Activated B cell treated with CpG ODN at 0.5 μM for 24 hours (primary cell): ENCODE results near the gene FCGBP. TPM values are rescaled to one million over a fixed set of nuclear protein-coding genes. Genes with fewer than 3 reads are reported as not detected.

Experiments used
- ATAC-seq: fragments of 200-7000 bp; cut with Tn5 transposase; one replicate; pipeline ENCODE4 v1.10.0; 2021; ENCODE audit warnings: low read depth, mild to moderate bottlenecking, moderate library complexity
- CTCF ChIA-PET: fragments of 350-600 bp; sonication (Branson Sonifier 250); formaldehyde crosslinking; loops from one replicate; lab custom pipeline; 2021; ENCODE audit warnings: antibody characterized with exemption; lab: Charles Lee
- POLR2A ChIA-PET: fragments of 350-600 bp; sonication (Branson Sonifier 250); formaldehyde crosslinking; loops from one replicate; lab custom pipeline; 2021; ENCODE audit warnings: antibody characterized with exemption; lab: Charles Lee
- DNase-seq: peaks from one replicate; pipeline ENCODE4 v3.0.0; 2022
- H3K27ac Mint-ChIP-seq: one replicate; pipeline ENCODE4 v1.8.0; 2020; ENCODE audit warnings: mixed read lengths
- H3K27me3 Mint-ChIP-seq: one replicate; pipeline ENCODE4 v1.8.0; 2021; ENCODE audit warnings: mixed read lengths
- H3K36me3 Mint-ChIP-seq: one replicate; pipeline ENCODE4 v1.8.0; 2021; ENCODE audit warnings: low read depth, mixed read lengths
- H3K4me1 Mint-ChIP-seq: one replicate; pipeline ENCODE4 v1.8.0; 2021; ENCODE audit warnings: mixed read lengths
- H3K4me3 Mint-ChIP-seq: one replicate; pipeline ENCODE4 v1.8.0; 2020; ENCODE audit warnings: mild to moderate bottlenecking, mixed read lengths
- H3K9me3 Mint-ChIP-seq: one replicate; pipeline ENCODE4 v1.8.0; 2020; ENCODE audit warnings: mixed read lengths
- CTCF ChIP-seq: fragments of 200-600 bp; IDR thresholded peaks from one replicate; pipeline ENCODE4 v1.8.0; 2022; ENCODE audit warnings: antibody characterized with exemption, mild to moderate bottlenecking
- intact Hi-C: fragments of 100-400 bp; cut with micrococcal nuclease; formaldehyde crosslinking; loops from one replicate; pipeline ENCODE4 v1.15.1; 2024
- total RNA-seq: library from RNA; stranded (reverse); gene quantifications from 2 replicates; pipeline ENCODE4 v1.2.3, GENCODE V29; 2022

FCGBP gene
- total RNA-seq, 1 donor from 2014 or later = 6.1 TPM

- Mint-ChIP-seq H3K36me3 (peaks cover 3% of the 10 kb centered on the region), H3K27ac (peak overlapping the region; percentile 88), H3K4me3 (peak overlapping the region; percentile 77), H3K4me1 (peaks cover 80% of the 10 kb centered on the region), H3K9me3 (peaks cover 4% of the 10 kb centered on the region), H3K27me3 (no peaks in the 10 kb centered on the region)
- ATAC-seq = no peak
- intact Hi-C loops = loop anchor here (1.0 to 5.0 kb wide), 2 partner anchors 29 to 109 kb away; partner anchors contain the start of gene DYRK1B
- POLR2A ChIA-PET = interaction anchor here (0.9 to 3.3 kb wide), 8 partner anchors 12 to 1608 kb away, joined by 3 to 90 read pairs (median 6); partner anchors contain the start of genes PSMC4, ZNF546 and ZNF780A
- TF ChIP-seq CTCF = no peak
- no peak for DNase-seq
- CTCF ChIA-PET = interaction anchor here (0.9 to 1.7 kb wide), 3 partner anchors 12 to 29 kb away, joined by 3 to 43 read pairs (median 6); partner anchors contain the start of gene PSMC4
These were observed 6.7 kb upstream of the FCGBP start for GRCh38 chr19:39941151-39941550.

GRCh38 chr19:39940221-39940833, 5.9 kb upstream of the FCGBP start:
- intact Hi-C loops = loop anchor here (5.0 kb wide), 1 partner anchor 108 kb away; the partner anchor contains the start of gene DYRK1B
- TF ChIP-seq CTCF = no peak
- no peaks in the 10 kb centered on the region for H3K27me3 Mint-ChIP-seq
- ATAC-seq (no peak), DNase-seq (no peak)
- peaks cover 82% of the 10 kb centered on the region for H3K4me1 Mint-ChIP-seq
- ChIA-PET POLR2A (interaction anchor here (0.7 to 3.3 kb wide), 4 partner anchors 13 to 287 kb away, joined by 3 to 90 read pairs (median 4); partner anchors contain the start of gene PSMC4), CTCF (interaction anchor here (0.9 to 5.8 kb wide), 2 partner anchors 13 to 30 kb away, joined by 3 to 58 read pairs; partner anchors contain the start of gene PSMC4)
- peaks cover 4% of the 10 kb centered on the region for H3K9me3 Mint-ChIP-seq
- peaks cover 3% of the 10 kb centered on the region for H3K36me3 Mint-ChIP-seq
- H3K27ac Mint-ChIP-seq = peak overlapping the region; percentile 88
- H3K4me3 Mint-ChIP-seq = no peak overlapping the region

GRCh38 chr19:39939556-39939955, 5.1 kb upstream of the FCGBP start:
- Mint-ChIP-seq H3K4me1 (peaks cover 83% of the 10 kb centered on the region), H3K27ac (no peak overlapping the region), H3K27me3 (no peaks in the 10 kb centered on the region), H3K36me3 (peaks cover 3% of the 10 kb centered on the region), H3K4me3 (no peak overlapping the region), H3K9me3 (peaks cover 4% of the 10 kb centered on the region)
- TF ChIP-seq CTCF = no peak
- intact Hi-C loops = no loop called here
- no peak for DNase-seq
- ATAC-seq = no peak
- ChIA-PET POLR2A (interaction anchor here (0.9 to 3.3 kb wide), 2 partner anchors 14 to 30 kb away, joined by 3 to 90 read pairs; partner anchors contain the start of gene PSMC4), CTCF (interaction anchor here (5.8 kb wide), 1 partner anchor 31 kb away, joined by 58 read pairs; the partner anchor contains the start of gene PSMC4)

GRCh38 chr19:39937787-39938186, 3.4 kb upstream of the FCGBP start:
- Mint-ChIP-seq H3K36me3 (peaks cover 3% of the 10 kb centered on the region), H3K4me1 (peaks cover 71% of the 10 kb centered on the region), H3K27me3 (no peaks in the 10 kb centered on the region), H3K4me3 (no peak overlapping the region), H3K27ac (no peak overlapping the region), H3K9me3 (peaks cover 4% of the 10 kb centered on the region)
- POLR2A ChIA-PET = interaction anchor here (0.7 to 3.6 kb wide), 5 partner anchors 9 to 33 kb away, joined by 3 to 31 read pairs (median 5); partner anchors contain the start of gene PSMC4
- CTCF ChIA-PET = interaction anchor here (5.8 kb wide), 1 partner anchor 33 kb away, joined by 58 read pairs; the partner anchor contains the start of gene PSMC4
- intact Hi-C loops = loop anchor here (2.0 kb wide), 1 partner anchor 15 kb away; no protein-coding TSS in a partner anchor
- no peak for TF ChIP-seq CTCF
- no peak for ATAC-seq
- no peak for DNase-seq
